ENCODE results near the gene TIPARP. TPM values are rescaled to one million over a fixed set of nuclear protein-coding genes. Genes with fewer than 3 reads are reported as not detected.

TIPARP gene
- total and polyA plus RNA-seq, 2 of the 8 experiments (the other 6 are each of a cell fraction or from before 2014, with no cell fraction given) = 1.6 to 5.8 TPM

DNA sequence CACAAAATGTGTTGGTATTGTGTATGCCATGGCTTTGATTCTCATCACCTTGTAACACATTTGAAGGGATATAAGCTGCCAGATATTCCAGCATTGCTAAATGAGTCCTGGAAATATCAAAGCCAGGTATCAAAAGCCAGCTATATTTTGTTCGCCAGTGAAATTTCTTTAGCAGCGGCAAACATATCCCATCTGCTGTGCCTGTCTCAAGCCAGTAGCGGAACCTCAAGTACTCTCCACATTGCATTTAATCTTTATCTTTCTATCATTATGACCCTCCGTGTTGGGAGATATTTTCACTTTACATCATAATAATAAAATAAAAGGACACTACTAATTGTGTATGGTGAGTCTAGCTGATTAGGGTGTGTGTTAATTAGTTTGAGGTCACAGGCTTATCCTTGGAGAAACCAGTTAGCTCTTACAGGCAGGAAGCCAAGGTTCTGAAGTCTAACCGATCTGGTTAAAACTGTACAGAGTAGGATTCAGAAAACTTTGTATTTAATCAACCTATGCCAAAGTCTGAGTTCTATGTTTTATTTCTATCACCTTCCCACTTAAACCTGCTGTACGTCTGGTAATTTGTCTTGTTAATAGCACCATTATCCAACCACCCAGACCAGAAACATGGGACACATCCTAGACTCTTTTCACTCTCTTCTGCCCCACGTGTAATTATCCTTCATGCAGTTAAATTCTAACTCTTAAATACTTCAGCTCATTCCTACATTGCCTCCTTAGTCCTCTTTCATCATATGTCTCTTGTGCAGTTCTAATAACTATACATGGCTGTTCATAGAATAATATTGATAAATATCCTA is 14.5 kb downstream of the TIPARP start (continued):
- TF ChIP-seq JUND (IDR thresholded peaks at IDR 0.05; ENCODE audit: low read length) = no peak
- no peak for TF ChIP-seq JUN (IDR thresholded peaks at IDR 0.05; ENCODE audit: low read depth, low read length)
- no peak for TF ChIP-seq TBP (IDR thresholded peaks at IDR 0.05; ENCODE audit: low read depth, low read length)
- no peak for TF ChIP-seq SIN3A (conservative IDR thresholded peaks at IDR 0.05 in 1 of 2, IDR thresholded peaks at IDR 0.05 in 1 of 2; ENCODE audit: low read depth in 1 of 2, low read length in 2 of 2)
- no peak for TF ChIP-seq TCF12 (IDR thresholded peaks at IDR 0.05; ENCODE audit: low read depth, low read length)
